ENCODE measurements around the gene RNF150.

- TF ChIP-seq, protein P1, sequence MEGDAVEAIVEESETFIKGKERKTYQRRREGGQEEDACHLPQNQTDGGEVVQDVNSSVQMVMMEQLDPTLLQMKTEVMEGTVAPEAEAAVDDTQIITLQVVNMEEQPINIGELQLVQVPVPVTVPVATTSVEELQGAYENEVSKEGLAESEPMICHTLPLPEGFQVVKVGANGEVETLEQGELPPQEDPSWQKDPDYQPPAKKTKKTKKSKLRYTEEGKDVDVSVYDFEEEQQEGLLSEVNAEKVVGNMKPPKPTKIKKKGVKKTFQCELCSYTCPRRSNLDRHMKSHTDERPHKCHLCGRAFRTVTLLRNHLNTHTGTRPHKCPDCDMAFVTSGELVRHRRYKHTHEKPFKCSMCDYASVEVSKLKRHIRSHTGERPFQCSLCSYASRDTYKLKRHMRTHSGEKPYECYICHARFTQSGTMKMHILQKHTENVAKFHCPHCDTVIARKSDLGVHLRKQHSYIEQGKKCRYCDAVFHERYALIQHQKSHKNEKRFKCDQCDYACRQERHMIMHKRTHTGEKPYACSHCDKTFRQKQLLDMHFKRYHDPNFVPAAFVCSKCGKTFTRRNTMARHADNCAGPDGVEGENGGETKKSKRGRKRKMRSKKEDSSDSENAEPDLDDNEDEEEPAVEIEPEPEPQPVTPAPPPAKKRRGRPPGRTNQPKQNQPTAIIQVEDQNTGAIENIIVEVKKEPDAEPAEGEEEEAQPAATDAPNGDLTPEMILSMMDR (conservative IDR thresholded peaks at IDR 0.05; ENCODE audit: low read depth, low read length) = no peak
- TF ChIP-seq ELK1 (IDR thresholded peaks at IDR 0.05; ENCODE audit: borderline replicate concordance, low read depth, low read length) (no peak), FOS (IDR thresholded peaks at IDR 0.05; ENCODE audit: low read depth, low read length) (no peak), SMC3 (IDR thresholded peaks at IDR 0.05; ENCODE audit: low read depth, low read length) (no peak), POLR2A (IDR thresholded peaks at IDR 0.05; ENCODE audit: low read depth, low read length) (no peak)
Measured at GRCh38 chr4:141021397-141022110, 111.7 kb downstream of the RNF150 start.
